Cortex of kidney (tissue), 1 donor: ENCODE results near the gene PRSS35.
"Not testable (repeated sequence)": the region's sequence is repeated elsewhere in the genome, so short reads cannot be mapped to it uniquely, and the experiment has no call there.

Source experiments
- DNase-seq: peaks from one replicate; lab custom pipeline; 2025; lab: John Stamatoyannopoulos, UW

The PRSS35 gene

GRCh38 chr6:83511901-83512681 lies at the start of gene PRSS35:
TSS of gene PRSS35 (plus strand) at chr6:83512534. CDS start at chr6:83523442, 10,908 bp downstream.
- DNase-seq: no peak

GRCh38 chr6:83463886-83464285 lies 48.4 kb upstream of the PRSS35 start:
- no peak for DNase-seq

- no peak for DNase-seq
Observed at GRCh38 chr6:83464381-83465140, 47.8 kb upstream of the PRSS35 start.

- DNase-seq: no peak
Observed at GRCh38 chr6:83466328-83466727, 46.0 kb upstream of the PRSS35 start.

- DNase-seq: no peak
Observed at GRCh38 chr6:83467620-83468036, 44.7 kb upstream of the PRSS35 start.

GRCh38 chr6:83470001-83470400 lies 42.3 kb upstream of the PRSS35 start:
- DNase-seq: no peak

GRCh38 chr6:83470587-83470986 lies 41.7 kb upstream of the PRSS35 start:
- DNase-seq: no peak

- DNase-seq: no peak
Observed at GRCh38 chr6:83472767-83473166, 39.6 kb upstream of the PRSS35 start.

- DNase-seq: no peak
Observed at GRCh38 chr6:83474309-83474708, 38.0 kb upstream of the PRSS35 start.

- DNase-seq: no peak
Observed at GRCh38 chr6:83476971-83477370, 35.4 kb upstream of the PRSS35 start.

- DNase-seq: no peak
Observed at GRCh38 chr6:83479389-83479788, 32.9 kb upstream of the PRSS35 start.

GRCh38 chr6:83480470-83480869 lies 31.9 kb upstream of the PRSS35 start:
- DNase-seq: no peak

- DNase-seq: not testable (repeated sequence)
Observed at GRCh38 chr6:83481938-83482337, 30.4 kb upstream of the PRSS35 start.

- no peak for DNase-seq
Observed at GRCh38 chr6:83488448-83488847, 23.9 kb upstream of the PRSS35 start.

- no peak for DNase-seq
Observed at GRCh38 chr6:83488861-83489260, 23.5 kb upstream of the PRSS35 start.

GRCh38 chr6:83490217-83490807 lies 22.0 kb upstream of the PRSS35 start:
- DNase-seq: no peak

- DNase-seq: no peak
Observed at GRCh38 chr6:83505356-83505755, 7.0 kb upstream of the PRSS35 start.

GRCh38 chr6:83509441-83509840 lies 2.9 kb upstream of the PRSS35 start:
- no peak for DNase-seq

- no peak for DNase-seq
Observed at GRCh38 chr6:83510791-83511190, 1.5 kb upstream of the PRSS35 start.

GRCh38 chr6:83511266-83511665 lies 1.1 kb upstream of the PRSS35 start:
- no peak for DNase-seq

GRCh38 chr6:83514466-83514865 lies 2.1 kb downstream of the PRSS35 start:
- no peak for DNase-seq

GRCh38 chr6:83514866-83515466 lies 2.6 kb downstream of the PRSS35 start:
- no peak for DNase-seq

- no peak for DNase-seq
Observed at GRCh38 chr6:83517500-83517899, 5.2 kb downstream of the PRSS35 start.
